H1 (cell line): Measurements from ENCODE around the gene HDAC9. TPM values are rescaled to one million over a fixed set of nuclear protein-coding genes. Genes with fewer than 3 reads are reported as not detected.

Experiments used
- ATF3 ChIP-seq: IDR thresholded peaks from 2 replicates; pipeline ENCODE4 v1.6.1; 2011; ENCODE audit warnings: low read depth, mild to moderate bottlenecking, low read length; ENCODE audit not compliant: insufficient read depth
- KDM5A ChIP-seq: fragments of 200-600 bp; IDR thresholded peaks from 2 replicates; pipeline ENCODE4 v1.7.1; 2012; ENCODE audit warnings: mild to moderate bottlenecking, low read length, inconsistent platforms, mixed read lengths
- MAX ChIP-seq: IDR thresholded peaks from 2 replicates; pipeline ENCODE4 v1.6.1; 2012; ENCODE audit warnings: inconsistent platforms
- PHF8 ChIP-seq: fragments of 200-600 bp; sonication (generic); conservative IDR thresholded peaks from 2 replicates; pipeline ENCODE4 v1.7.1; 2012; ENCODE audit warnings: low read depth, mild to moderate bottlenecking, inconsistent platforms, low read length, moderate library complexity
- SP1 ChIP-seq: IDR thresholded peaks from 2 replicates; pipeline ENCODE4 v1.6.1; 2011; ENCODE audit warnings: low read depth, low read length
- SUZ12 ChIP-seq: fragments of 200-600 bp; sonication (generic); IDR thresholded peaks from 2 replicates; pipeline ENCODE4 v1.6.1; 2012; ENCODE audit warnings: mild to moderate bottlenecking, inconsistent platforms, low read length, moderate library complexity, mixed read lengths
- polyA plus RNA-seq, 7 experiments: library from polyadenylated mRNA; depleted of rRNA in 3 of 7; stranded (reverse) in 5 of 7; unstranded in 2 of 7; fragments of >200 nt in 5 of 7; fragments of 200-250 nt in 2 of 7; gene quantifications; 1 replicate in 5 of 7; 2 replicates in 1 of 7; 4 replicates in 1 of 7; pipeline versions ENCODE4 v1.2.1 to v1.2.3, GENCODE V29; 2011 to 2013; ENCODE audit warnings: missing spikeins in 2 of 7, mixed read lengths in 2 of 7
- total RNA-seq: library from RNA; stranded (reverse); fragmentation: NEBNext Ultra II Directional; extraction: Animal tissue kit (Norgen Biotek cat#: 25700); gene quantifications from 2 replicates; pipeline ENCODE4 v1.2.1, GENCODE V29; 2021

The HDAC9 gene
- total and polyA plus RNA-seq, 2 of the 8 experiments (the other 6 are each of a cell fraction or from before 2014, with no cell fraction given) = 9.5 to 13.1 TPM

- TF ChIP-seq SUZ12 (no peak), MAX (no peak), KDM5A (no peak), ATF3 (no peak), PHF8 (no peak), SP1 (no peak)
Observed at GRCh38 chr7:18995270-18995671, 499.7 kb downstream of the HDAC9 start (continued).
